AG04450 (cell line): ENCODE measurements around the gene ENTR1. TPM values are rescaled to one million over a fixed set of nuclear protein-coding genes. Genes with fewer than 3 reads are reported as not detected.
"Not testable (repeated sequence)": the region's sequence is repeated elsewhere in the genome, so short reads cannot be mapped to it uniquely, and the experiment has no call there.

Experiments
- CTCF ChIA-PET: fragments of 300-600, 350-600 bp; formaldehyde crosslinking; extraction: SDS; loops from one replicate; lab custom pipeline; 2022; ENCODE audit warnings: antibody characterized with exemption, inconsistent platforms; lab: Charles Lee
- POLR2A ChIA-PET: fragments of 350-600 bp; formaldehyde crosslinking; extraction: SDS; loops from one replicate; lab custom pipeline; 2021; ENCODE audit warnings: antibody characterized with exemption, inconsistent platforms; lab: Yijun Ruan, JAX
- DNase-seq: peaks from one replicate; pipeline ENCODE4 v3.0.0-alpha.2; 2011; ENCODE audit warnings: low read depth, low spot score
- H3K27ac ChIP-seq: one replicate; pipeline ENCODE4 v1.5.1; 2012; ENCODE audit warnings: low read depth, low read length, control low read depth
- H3K27me3 ChIP-seq: one replicate; pipeline ENCODE4 v1.6.0; 2012; ENCODE audit warnings: low read length; ENCODE audit not compliant: control insufficient read depth, insufficient read depth
- H3K4me3 ChIP-seq: 2 replicates; pipeline ENCODE4 v1.5.1; 2011; ENCODE audit warnings: mild to moderate bottlenecking, low read depth, low read length, control low read depth
- H3K9me3 ChIP-seq: 2 replicates; pipeline ENCODE4 v1.5.1; 2012; ENCODE audit warnings: low read length; ENCODE audit not compliant: control insufficient read depth, insufficient read depth
- polyA plus RNA-seq: library from polyadenylated mRNA; depleted of rRNA; stranded (reverse); fragments of >200 nt; gene quantifications from 2 replicates; pipeline ENCODE4 v1.2.3, GENCODE V29; 2011
- TF ChIP-seq, protein P1 (sequence below): IDR thresholded peaks from 2 replicates; pipeline ENCODE4 v1.5.1; 2011; ENCODE audit warnings: low read depth, low read length, control low read depth, inconsistent platforms

Gene ENTR1
- polyA plus RNA-seq, 1 experiment, result 31.5 TPM

- DNase-seq, result no peak
- no peaks in the 10 kb centered on the region for H3K27me3 ChIP-seq
- CTCF ChIA-PET, result no interaction called here
- no peak overlapping the region for H3K4me3 ChIP-seq
- TF ChIP-seq, protein P1, sequence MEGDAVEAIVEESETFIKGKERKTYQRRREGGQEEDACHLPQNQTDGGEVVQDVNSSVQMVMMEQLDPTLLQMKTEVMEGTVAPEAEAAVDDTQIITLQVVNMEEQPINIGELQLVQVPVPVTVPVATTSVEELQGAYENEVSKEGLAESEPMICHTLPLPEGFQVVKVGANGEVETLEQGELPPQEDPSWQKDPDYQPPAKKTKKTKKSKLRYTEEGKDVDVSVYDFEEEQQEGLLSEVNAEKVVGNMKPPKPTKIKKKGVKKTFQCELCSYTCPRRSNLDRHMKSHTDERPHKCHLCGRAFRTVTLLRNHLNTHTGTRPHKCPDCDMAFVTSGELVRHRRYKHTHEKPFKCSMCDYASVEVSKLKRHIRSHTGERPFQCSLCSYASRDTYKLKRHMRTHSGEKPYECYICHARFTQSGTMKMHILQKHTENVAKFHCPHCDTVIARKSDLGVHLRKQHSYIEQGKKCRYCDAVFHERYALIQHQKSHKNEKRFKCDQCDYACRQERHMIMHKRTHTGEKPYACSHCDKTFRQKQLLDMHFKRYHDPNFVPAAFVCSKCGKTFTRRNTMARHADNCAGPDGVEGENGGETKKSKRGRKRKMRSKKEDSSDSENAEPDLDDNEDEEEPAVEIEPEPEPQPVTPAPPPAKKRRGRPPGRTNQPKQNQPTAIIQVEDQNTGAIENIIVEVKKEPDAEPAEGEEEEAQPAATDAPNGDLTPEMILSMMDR, result no peak
- no peaks in the 10 kb centered on the region; the same call in 1 of the 2 replicates for H3K9me3 ChIP-seq
- POLR2A ChIA-PET, result interaction anchor here (0.7 to 0.9 kb wide), 3 partner anchors 9 to 73 kb away, joined by 6 to 12 read pairs (median 7); no protein-coding TSS in a partner anchor
- H3K27ac ChIP-seq, result no peak overlapping the region
Measured at GRCh38 chr9:136426787-136427186, 16.4 kb upstream of the ENTR1 start.

DNA sequence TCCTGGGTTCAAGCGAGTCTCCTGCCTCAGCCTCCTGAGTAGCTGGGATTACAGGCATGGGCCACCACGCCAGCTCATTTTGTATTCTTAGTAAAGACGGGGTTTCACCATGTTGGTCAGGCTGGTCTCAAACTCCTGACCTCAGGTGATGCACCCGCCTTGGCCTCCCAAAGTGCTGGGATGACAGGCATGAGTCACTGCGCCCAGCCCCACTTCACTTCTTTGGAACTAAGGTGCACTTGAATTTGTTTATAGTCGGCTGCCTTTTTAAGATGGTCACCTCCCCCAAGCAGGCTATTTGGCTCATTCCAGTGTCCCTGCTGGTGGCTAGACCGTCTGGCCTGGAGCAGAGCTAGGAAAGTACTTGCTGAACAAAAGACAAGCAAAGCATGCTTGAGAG lies 15.0 kb upstream of the ENTR1 start:
- DNase-seq, H3K4me3 ChIP-seq, H3K27me3 ChIP-seq, H3K27ac ChIP-seq, H3K9me3 ChIP-seq: not testable (repeated sequence)
- CTCF ChIA-PET, result interaction anchor here (0.7 kb wide), 1 partner anchor 22 kb away, joined by 3 read pairs; no protein-coding TSS in a partner anchor
- POLR2A ChIA-PET, result interaction anchor here (1.3 kb wide), 1 partner anchor 17 kb away, joined by 3 read pairs; no protein-coding TSS in a partner anchor

DNA sequence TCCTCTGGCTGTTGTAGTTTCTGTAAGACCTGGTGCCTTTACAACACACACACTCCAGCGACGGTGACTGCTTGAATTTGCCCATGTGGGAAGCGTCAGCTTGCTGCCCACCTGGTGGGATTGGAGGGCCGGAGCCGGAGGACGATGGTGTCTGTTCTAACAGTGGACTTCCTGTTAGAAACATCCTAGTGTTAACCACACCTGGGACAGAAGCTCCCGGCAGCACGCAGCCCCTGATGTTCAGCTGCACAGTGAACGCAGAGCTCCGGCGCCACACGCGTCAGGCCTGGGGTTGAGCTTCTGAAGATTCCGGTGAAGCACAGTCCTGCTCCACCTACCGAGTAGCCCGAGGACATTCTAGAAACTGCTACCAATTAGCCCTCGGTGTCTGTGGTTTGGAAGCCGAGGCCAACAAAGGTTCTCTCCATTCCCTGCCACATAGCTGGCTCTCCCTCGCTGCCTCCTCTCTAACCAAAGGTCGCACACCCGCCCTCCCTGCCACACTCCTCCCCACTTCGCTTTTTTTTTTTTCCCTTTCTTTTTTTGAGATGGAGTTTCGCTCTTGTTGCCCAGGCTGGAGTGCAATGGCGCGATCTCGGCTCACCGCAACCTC lies 14.4 kb upstream of the ENTR1 start:
- TF ChIP-seq, protein P1, result no peak
- ChIA-PET POLR2A (interaction anchor here (1.3 kb wide), 1 partner anchor 16 kb away, joined by 3 read pairs; no protein-coding TSS in a partner anchor), CTCF (interaction anchor here (0.7 to 0.8 kb wide), 2 partner anchors 61 to 812 kb away, joined by 3 read pairs; partner anchors contain the start of gene DNLZ)
- Histone ChIP-seq H3K4me3 (no peak overlapping the region), H3K27ac (no peak overlapping the region), H3K9me3 (no peaks in the 10 kb centered on the region; the same call in 1 of the 2 replicates), H3K27me3 (no peaks in the 10 kb centered on the region)
- no peak for DNase-seq

GRCh38 chr9:136423432-136424146 lies 13.2 kb upstream of the ENTR1 start:
- CTCF ChIA-PET, result interaction anchor here (0.8 kb wide), 1 partner anchor 813 kb away, joined by 3 read pairs; no protein-coding TSS in a partner anchor
- POLR2A ChIA-PET, result no interaction called here
- no peak for DNase-seq
- Histone ChIP-seq H3K9me3 (no peaks in the 10 kb centered on the region; the same call in 1 of the 2 replicates), H3K27ac (no peak overlapping the region), H3K27me3 (no peaks in the 10 kb centered on the region), H3K4me3 (no peak overlapping the region)
- TF ChIP-seq, protein P1, result no peak

- ChIA-PET POLR2A (no interaction called here), CTCF (no interaction called here)
- Histone ChIP-seq H3K27me3 (no peaks in the 10 kb centered on the region), H3K27ac (no peak overlapping the region), H3K9me3 (no peaks in the 10 kb centered on the region; the same call in 1 of the 2 replicates), H3K4me3 (no peak overlapping the region)
- no peak for DNase-seq
- TF ChIP-seq, protein P1, result no peak
Measured at GRCh38 chr9:136422876-136423275, 12.5 kb upstream of the ENTR1 start.
